ENCODE results near the gene FCRL5.
A peak's percentile ranks its signal among the peaks of the same experiment; 100 is the strongest.
"Not testable (repeated sequence)": the region's sequence is repeated elsewhere in the genome, so short reads cannot be mapped to it uniquely, and the experiment has no call there.

FCRL5 gene

GRCh38 chr1:157551694-157552693 lies at the start of gene FCRL5:
Gene FCRL5, minus strand, starts transcription at chr1:157552515. Its CDS starts 153 bp downstream, at chr1:157552362.
- no peak for DNase-seq

DNA sequence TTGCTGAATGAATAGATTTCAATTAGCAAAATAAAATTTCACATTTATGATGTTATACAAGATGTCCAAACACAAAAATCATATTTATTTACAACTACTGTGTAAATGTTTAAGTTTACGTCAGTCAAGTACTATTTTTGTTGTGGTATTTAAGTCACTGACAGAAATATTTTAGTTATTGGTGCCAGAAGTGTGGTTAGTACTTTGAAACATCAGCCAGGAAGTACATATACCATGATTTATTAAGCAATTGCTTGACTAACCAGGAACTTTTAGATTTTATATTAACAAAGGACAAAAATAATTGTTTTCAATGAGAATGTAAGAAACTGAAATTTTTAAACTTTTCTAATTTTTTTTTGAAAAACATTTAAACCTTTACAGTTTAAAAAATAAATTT lies 47.9 kb upstream of the FCRL5 start:
- no peak for DNase-seq

- no peak for DNase-seq
Measured at GRCh38 chr1:157597959-157598667, 45.8 kb upstream of the FCRL5 start, which contains the start of gene FCRL4. Gene FCRL4, minus strand, starts transcription at chr1:157598085. Its CDS starts 141 bp downstream, at chr1:157597944.

- DNase-seq, result no peak
Measured at GRCh38 chr1:157596384-157596783, 44.1 kb upstream of the FCRL5 start.

DNA sequence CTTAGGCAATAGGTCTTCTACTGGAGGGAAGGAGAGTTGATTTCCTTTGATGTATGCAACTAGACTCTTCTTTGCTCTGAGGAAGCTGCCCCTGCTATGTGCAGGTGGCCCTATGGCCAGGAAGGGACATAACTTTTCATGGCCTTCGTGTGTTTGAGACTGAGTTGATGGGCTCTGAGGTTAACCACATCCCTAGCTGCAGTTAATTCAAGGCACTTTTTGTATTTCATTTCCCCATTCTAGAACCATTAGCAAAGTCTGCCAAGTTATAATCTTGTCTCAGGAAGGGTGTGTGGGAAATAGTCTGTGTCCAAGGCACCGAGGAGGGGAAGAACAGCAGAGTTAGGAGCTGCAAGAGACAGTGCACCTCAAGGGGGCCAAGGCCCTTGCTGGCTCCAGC lies 43.0 kb upstream of the FCRL5 start:
- no peak for DNase-seq

GRCh38 chr1:157585984-157586383 lies 33.7 kb upstream of the FCRL5 start:
- DNase-seq, result no peak

GRCh38 chr1:157584503-157584902 lies 32.2 kb upstream of the FCRL5 start:
- no peak for DNase-seq

- DNase-seq, result no peak
Measured at GRCh38 chr1:157580828-157581210, 28.5 kb upstream of the FCRL5 start.

- peak; percentile 57 for DNase-seq
Measured at GRCh38 chr1:157580179-157580827, 28.0 kb upstream of the FCRL5 start.

DNA sequence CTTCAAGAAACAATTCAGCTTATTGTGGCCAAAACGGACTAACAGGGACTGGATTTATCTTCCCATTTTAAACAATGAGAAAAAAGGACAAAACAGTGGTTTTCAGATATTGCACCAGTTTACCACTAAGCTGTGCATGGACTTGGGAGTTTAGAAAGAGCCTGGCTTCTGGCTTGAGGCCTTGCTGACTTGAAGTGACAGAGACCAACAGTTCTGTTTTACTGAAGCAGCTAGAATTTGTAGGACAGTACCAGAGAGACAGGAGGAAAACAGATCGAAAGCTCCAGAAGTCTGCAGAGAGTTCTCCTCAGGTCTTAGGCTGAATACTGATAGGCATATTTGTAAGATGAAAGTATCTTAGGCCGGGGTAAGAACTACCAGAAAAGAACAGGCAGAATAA lies 25.1 kb upstream of the FCRL5 start:
- DNase-seq, result no peak

DNA sequence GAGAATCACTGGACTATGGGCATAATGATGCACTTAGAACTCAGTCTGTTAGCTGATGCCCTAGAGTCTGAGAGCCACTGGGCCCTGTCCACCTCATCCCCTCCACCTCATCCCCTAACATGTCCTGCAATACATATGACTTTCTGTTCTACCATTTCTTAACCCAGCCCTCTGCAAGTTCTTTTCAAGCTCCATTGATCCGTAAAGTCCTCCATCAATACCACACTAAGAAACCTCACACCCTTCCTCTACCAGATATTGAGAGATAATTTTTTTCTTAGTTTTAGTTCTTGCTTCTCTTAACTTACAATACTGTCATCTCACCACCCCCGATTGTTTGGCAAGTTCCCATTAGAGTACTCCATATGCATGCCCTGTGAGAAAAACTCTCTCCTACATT lies 23.4 kb upstream of the FCRL5 start:
- DNase-seq, result no peak

- DNase-seq, result no peak
Measured at GRCh38 chr1:157574836-157575235, 22.5 kb upstream of the FCRL5 start.

GRCh38 chr1:157566484-157567300 lies 14.4 kb upstream of the FCRL5 start:
- no peak for DNase-seq

DNA sequence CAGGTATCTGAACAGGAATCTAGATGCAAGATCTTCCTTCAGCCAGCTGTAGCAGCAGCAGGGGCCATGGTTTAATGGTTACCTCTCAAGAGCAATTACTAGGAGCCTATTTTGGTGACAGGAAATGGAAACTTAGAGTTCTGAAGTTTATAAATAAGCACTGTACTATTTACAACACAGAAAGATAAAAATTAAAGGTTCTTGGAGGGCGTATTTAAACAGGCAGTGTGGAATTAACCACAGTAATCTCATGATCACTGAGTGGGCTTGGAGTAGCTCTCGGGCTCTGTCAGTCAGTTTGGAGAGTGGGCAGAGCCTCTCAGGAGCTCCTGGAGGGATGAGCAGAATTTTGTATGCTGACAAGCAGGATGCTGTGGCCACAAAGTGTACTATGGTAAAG lies 10.2 kb upstream of the FCRL5 start:
- no peak for DNase-seq

- no peak for DNase-seq
Measured at GRCh38 chr1:157558119-157558518, 5.8 kb upstream of the FCRL5 start.

DNA sequence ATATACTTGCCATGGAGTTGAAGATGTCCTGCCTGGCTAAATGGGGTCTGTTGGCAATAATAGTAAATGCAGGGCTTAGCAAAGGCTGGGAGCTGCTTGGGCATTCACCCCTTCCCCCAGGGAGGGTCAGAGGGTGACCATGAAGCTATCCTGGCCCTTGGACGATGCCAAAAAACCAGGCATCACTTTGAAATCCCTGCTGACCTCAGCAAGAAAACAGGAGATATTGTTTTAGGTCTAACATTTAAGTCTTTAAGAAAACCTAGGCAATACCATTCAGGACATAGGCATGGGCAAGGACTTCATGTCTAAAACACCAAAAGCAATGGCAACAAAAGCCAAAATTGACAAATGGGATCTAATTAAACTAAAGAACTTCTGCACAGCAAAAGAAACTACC lies 4.2 kb downstream of the FCRL5 start:
- not testable (repeated sequence) for DNase-seq

DNA sequence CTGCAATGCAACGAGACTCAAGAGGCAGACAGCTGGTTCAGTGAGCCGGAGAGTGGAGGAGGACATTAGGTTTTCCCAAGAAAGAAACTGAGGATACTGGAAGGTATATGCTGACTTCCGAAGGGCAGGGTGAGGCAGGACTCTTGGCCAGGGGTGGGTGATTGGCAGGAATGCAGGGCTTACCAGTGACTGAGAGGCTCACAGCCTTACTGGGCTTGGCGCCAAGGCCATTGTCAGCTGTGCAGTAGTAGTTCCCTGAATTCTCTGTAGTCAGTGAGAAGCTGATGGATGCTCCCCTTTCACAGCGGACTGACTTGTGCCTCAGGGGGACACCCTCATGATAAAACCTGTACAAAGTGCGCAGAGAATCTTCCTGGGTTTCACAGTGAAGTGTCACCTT lies 9.6 kb downstream of the FCRL5 start:
- no peak for DNase-seq

DNA sequence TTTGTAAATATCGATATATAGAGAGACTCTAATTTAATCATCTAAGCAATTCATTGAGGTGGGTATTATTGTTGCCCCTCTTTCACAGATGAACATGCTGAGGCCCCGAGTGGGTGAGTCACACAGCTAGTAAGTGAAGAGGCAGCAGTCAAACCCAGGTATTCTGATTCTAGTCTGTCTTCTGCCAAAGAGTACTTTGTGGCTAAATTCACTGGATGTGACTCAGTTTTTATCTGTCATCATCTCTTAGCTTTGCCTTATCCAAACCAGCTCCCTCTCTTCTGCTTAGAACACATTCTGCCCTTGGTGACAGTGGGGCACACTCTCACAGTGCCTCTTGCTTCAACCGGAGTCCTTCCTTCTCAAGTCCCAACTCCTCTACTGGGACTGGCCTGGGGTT lies 11.5 kb downstream of the FCRL5 start:
- DNase-seq, result no peak

DNA sequence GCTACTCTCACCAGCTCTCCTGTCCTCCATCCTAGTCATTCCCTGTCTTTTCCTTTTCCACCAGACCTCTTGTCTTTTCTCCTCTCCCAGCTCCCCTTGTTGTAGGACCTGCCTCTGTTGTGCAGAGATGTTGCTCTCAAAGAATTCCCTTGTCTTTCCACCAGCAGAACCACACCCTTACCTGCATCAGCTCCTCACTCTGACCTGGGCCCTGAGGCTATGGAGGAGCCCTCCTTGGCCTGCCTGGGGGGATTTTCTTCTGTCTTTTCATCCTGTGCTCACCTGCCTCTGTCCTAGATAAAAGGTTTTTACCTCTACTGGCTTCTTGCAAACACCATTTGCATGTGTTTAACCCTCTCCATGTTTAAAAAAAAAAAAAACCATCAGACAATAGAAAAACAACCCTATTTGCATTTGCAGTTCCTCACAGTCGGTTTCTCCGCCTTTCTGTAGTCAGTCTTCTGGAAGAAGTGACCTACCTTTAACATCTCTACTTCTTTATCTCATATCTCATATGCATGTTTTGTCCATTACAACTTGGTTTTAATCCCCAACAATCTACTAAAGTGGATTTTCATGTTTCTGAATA lies 12.1 kb downstream of the FCRL5 start:
- no peak for DNase-seq

DNA sequence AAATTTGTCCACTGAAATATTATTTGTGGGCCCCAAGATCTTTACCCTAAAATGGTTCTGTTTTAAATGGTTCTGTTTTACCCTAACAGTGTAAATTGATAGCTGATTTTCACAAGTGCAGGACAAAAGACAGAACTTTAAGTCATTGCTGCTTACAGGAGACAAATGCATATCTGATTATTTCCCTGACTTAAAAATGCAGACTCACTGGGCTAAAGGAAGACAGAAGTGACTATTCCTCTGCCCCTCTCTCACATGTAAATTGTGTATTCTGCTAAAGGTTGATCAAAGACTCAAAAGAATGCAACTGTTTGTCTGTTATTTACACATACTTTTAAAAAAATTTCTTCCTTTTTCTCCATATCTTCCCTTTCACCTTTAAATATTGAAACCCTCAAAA lies 12.7 kb downstream of the FCRL5 start:
- no peak for DNase-seq

GRCh38 chr1:157532569-157532968 lies 19.7 kb downstream of the FCRL5 start:
- no peak for DNase-seq

Data from CD4-positive, alpha-beta T cell treated with Interleukin-21 for 1 hour (primary cell).